ENCODE data around the gene KIAA1328. TPM values are rescaled to one million over a fixed set of nuclear protein-coding genes. Genes with fewer than 3 reads are reported as not detected.
"Not testable (repeated sequence)": the region's sequence is repeated elsewhere in the genome, so short reads cannot be mapped to it uniquely, and the experiment has no call there.

Gene KIAA1328
- total RNA-seq, 1 donor from 2014 or later, result 5.8 TPM

GRCh38 chr18:36811430-36811829 lies 17.5 kb upstream of the KIAA1328 start:
- no peak for DNase-seq (ENCODE audit: low read depth)
- no peak overlapping the region for H3K4me3 ChIP-seq (ENCODE audit: low read depth, low read length)
- no peak for TF ChIP-seq CTCF (IDR thresholded peaks at IDR 0.05; ENCODE audit: insufficient read depth, low read length, poor library complexity, severe bottlenecking)
- no peaks in the 10 kb centered on the region for H3K27me3 ChIP-seq (ENCODE audit: control insufficient read depth, insufficient read depth, low read length)
- H3K36me3 ChIP-seq (ENCODE audit: control insufficient read depth, insufficient read depth, low read length), result peaks cover 4% of the 10 kb centered on the region

GRCh38 chr18:36811955-36812354 lies 17.0 kb upstream of the KIAA1328 start:
- Histone ChIP-seq H3K4me3 (ENCODE audit: low read depth, low read length) (no peak overlapping the region), H3K36me3 (ENCODE audit: control insufficient read depth, insufficient read depth, low read length) (peaks cover 2% of the 10 kb centered on the region), H3K27me3 (ENCODE audit: control insufficient read depth, insufficient read depth, low read length) (no peaks in the 10 kb centered on the region)
- no peak for DNase-seq (ENCODE audit: low read depth)
- no peak for TF ChIP-seq CTCF (IDR thresholded peaks at IDR 0.05; ENCODE audit: insufficient read depth, low read length, poor library complexity, severe bottlenecking)

- Histone ChIP-seq H3K36me3 (ENCODE audit: control insufficient read depth, insufficient read depth, low read length) (no peaks in the 10 kb centered on the region), H3K27me3 (ENCODE audit: control insufficient read depth, insufficient read depth, low read length) (no peaks in the 10 kb centered on the region), H3K4me3 (ENCODE audit: low read depth, low read length) (no peak overlapping the region)
- TF ChIP-seq CTCF (IDR thresholded peaks at IDR 0.05; ENCODE audit: insufficient read depth, low read length, poor library complexity, severe bottlenecking), result no peak
- no peak for DNase-seq (ENCODE audit: low read depth)
Observed at GRCh38 chr18:36812678-36813077, 16.2 kb upstream of the KIAA1328 start.

- Histone ChIP-seq H3K36me3 (ENCODE audit: control insufficient read depth, insufficient read depth, low read length) (no peaks in the 10 kb centered on the region), H3K4me3 (ENCODE audit: low read depth, low read length) (no peak overlapping the region), H3K27me3 (ENCODE audit: control insufficient read depth, insufficient read depth, low read length) (no peaks in the 10 kb centered on the region)
- no peak for TF ChIP-seq CTCF (IDR thresholded peaks at IDR 0.05; ENCODE audit: insufficient read depth, low read length, poor library complexity, severe bottlenecking)
- no peak for DNase-seq (ENCODE audit: low read depth)
Observed at GRCh38 chr18:36813101-36813775, 15.7 kb upstream of the KIAA1328 start.

GRCh38 chr18:36813824-36814223 lies 15.1 kb upstream of the KIAA1328 start:
- no peaks in the 10 kb centered on the region for H3K27me3 ChIP-seq (ENCODE audit: control insufficient read depth, insufficient read depth, low read length)
- no peak overlapping the region for H3K4me3 ChIP-seq (ENCODE audit: low read depth, low read length)
- DNase-seq (ENCODE audit: low read depth), result no peak
- no peak for TF ChIP-seq CTCF (IDR thresholded peaks at IDR 0.05; ENCODE audit: insufficient read depth, low read length, poor library complexity, severe bottlenecking)
- no peaks in the 10 kb centered on the region for H3K36me3 ChIP-seq (ENCODE audit: control insufficient read depth, insufficient read depth, low read length)

GRCh38 chr18:36814994-36815393 lies 13.9 kb upstream of the KIAA1328 start:
- Histone ChIP-seq H3K4me3 (ENCODE audit: low read depth, low read length) (no peak overlapping the region), H3K36me3 (ENCODE audit: control insufficient read depth, insufficient read depth, low read length) (no peaks in the 10 kb centered on the region), H3K27me3 (ENCODE audit: control insufficient read depth, insufficient read depth, low read length) (no peaks in the 10 kb centered on the region)
- no peak for TF ChIP-seq CTCF (IDR thresholded peaks at IDR 0.05; ENCODE audit: insufficient read depth, low read length, poor library complexity, severe bottlenecking)
- DNase-seq (ENCODE audit: low read depth), result no peak

- not testable (repeated sequence) for H3K27me3 ChIP-seq (ENCODE audit: control insufficient read depth, insufficient read depth, low read length); H3K4me3 ChIP-seq (ENCODE audit: low read depth, low read length); DNase-seq (ENCODE audit: low read depth); H3K36me3 ChIP-seq (ENCODE audit: control insufficient read depth, insufficient read depth, low read length)
Observed at GRCh38 chr18:36816096-36816495, 12.8 kb upstream of the KIAA1328 start.

Measured in kidney epithelial cell (primary cell).